ENCODE results near the gene PPP1R3C. TPM values are rescaled to one million over a fixed set of nuclear protein-coding genes. Genes with fewer than 3 reads are reported as not detected.

The PPP1R3C gene
- total and polyA plus RNA-seq, 7 experiments from 2014 or later = 0.15 TPM; not detected in 6

DNA sequence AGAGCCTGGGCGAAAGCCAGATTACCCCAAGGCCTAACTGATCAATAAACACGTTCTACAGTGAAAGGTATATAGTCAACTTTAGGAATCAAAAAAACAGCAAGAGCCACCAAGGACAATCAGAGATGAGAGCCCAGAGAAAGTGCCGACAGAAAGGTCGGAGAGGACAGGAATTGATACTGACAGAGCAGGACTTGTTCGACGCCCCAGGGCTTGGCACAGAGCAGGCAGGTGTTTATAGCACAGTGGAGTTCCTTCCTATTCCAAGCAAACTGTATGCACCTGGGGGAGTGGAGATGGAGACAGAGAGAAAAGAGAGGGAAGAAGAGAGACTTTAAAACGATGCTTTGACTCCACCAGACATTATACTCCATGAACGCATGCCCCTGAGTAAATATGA lies 39.5 kb downstream of the PPP1R3C start:
- no peaks in the 10 kb centered on the region for H3K9me3 ChIP-seq (ENCODE audit: control insufficient read depth in 2 of 3, low read length in 3 of 3)
- no peak overlapping the region for H3K27ac Mint-ChIP-seq
- H3K27me3 ChIP-seq (ENCODE audit: control insufficient read depth in 2 of 2, insufficient read depth in 2 of 2, low read length in 2 of 2) = no peaks in the 10 kb centered on the region
- no peak for DNase-seq
- H3K27ac ChIP-seq (ENCODE audit: low read depth, low read length) = no peak overlapping the region
- H3K4me1 Mint-ChIP-seq = peaks cover 0 to 6% (median 0%) of the 10 kb centered on the region in 7 donors
- no peaks in the 10 kb centered on the region for H3K36me3 Mint-ChIP-seq
- no peaks in the 10 kb centered on the region for H3K36me3 ChIP-seq (ENCODE audit: control insufficient read depth in 2 of 3, insufficient read depth in 3 of 3, low read length in 3 of 3)
- ATAC-seq = no peak
- H3K9me3 Mint-ChIP-seq = peaks cover 0 to 2% (median 0%) of the 10 kb centered on the region in 11 donors
- intact Hi-C loops (cut with micrococcal nuclease) = no loop called here
- H3K4me1 ChIP-seq (ENCODE audit: control insufficient read depth in 2 of 2, insufficient read depth in 2 of 2, low read length in 2 of 2) = no peaks in the 10 kb centered on the region
- ChIA-PET POLR2A (no interaction called here), CTCF (no interaction called here)
- no peak overlapping the region for H3K4me3 Mint-ChIP-seq
- peaks cover 10 to 27% (median 18%) of the 10 kb centered on the region in 5 donors for H3K27me3 Mint-ChIP-seq
- no peak overlapping the region for H3K4me3 ChIP-seq (ENCODE audit: low read length)

DNA sequence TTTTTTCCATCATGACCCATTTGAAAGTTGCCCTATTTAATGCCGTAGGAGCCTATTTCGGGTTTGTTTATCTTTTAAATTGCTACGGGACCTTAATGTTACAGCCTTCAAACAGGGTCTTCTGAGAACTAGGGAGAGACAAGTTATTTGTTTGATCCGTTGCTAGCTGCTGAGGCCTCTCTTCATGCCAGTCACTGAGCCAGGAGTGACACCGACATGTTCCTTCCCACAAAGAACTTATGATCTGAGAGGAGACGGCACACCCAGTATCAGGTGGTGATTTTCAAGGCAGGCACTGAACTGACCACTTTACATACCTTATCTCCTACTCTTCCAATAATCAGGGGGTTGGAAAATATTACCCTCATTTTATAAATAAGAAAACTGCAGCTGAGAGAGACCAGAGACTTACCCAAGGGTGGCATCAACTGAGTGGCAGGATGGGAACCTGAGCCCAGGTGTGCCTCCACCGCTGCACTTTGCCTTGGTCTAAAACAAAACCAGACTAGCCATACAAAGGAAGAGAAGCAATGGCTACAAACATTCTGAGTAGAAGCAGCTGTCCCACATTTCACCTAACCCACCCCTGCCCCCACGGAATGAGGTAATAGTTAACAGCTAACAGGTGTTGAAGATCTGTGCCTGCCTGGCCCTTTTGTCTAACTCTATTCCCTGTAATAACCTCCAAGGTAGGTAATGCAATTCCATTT lies 40.5 kb downstream of the PPP1R3C start:
- CTCF ChIA-PET = interaction anchor here (0.7 kb wide), 1 partner anchor 134 kb away, joined by 3 read pairs; no protein-coding TSS in a partner anchor
- Mint-ChIP-seq H3K9me3 (peaks cover 0 to 2% (median 0%) of the 10 kb centered on the region in 11 donors), H3K4me1 (peaks cover 0 to 6% (median 0%) of the 10 kb centered on the region in 7 donors), H3K4me3 (no peak overlapping the region), H3K36me3 (no peaks in the 10 kb centered on the region), H3K27me3 (peaks cover 10 to 30% (median 20%) of the 10 kb centered on the region in 5 donors), H3K27ac (no peak overlapping the region)
- Histone ChIP-seq H3K9me3 (ENCODE audit: control insufficient read depth in 2 of 3, low read length in 3 of 3) (no peaks in the 10 kb centered on the region), H3K27ac (ENCODE audit: low read depth, low read length) (no peak overlapping the region), H3K27me3 (ENCODE audit: control insufficient read depth in 2 of 2, insufficient read depth in 2 of 2, low read length in 2 of 2) (no peaks in the 10 kb centered on the region), H3K4me1 (ENCODE audit: control insufficient read depth in 2 of 2, insufficient read depth in 2 of 2, low read length in 2 of 2) (no peaks in the 10 kb centered on the region), H3K36me3 (ENCODE audit: control insufficient read depth in 2 of 3, insufficient read depth in 3 of 3, low read length in 3 of 3) (no peaks in the 10 kb centered on the region), H3K4me3 (ENCODE audit: low read length) (no peak overlapping the region)
- intact Hi-C loops (cut with micrococcal nuclease) = no loop called here
- POLR2A ChIA-PET = no interaction called here
- ATAC-seq (no peak), DNase-seq (no peak)

DNA sequence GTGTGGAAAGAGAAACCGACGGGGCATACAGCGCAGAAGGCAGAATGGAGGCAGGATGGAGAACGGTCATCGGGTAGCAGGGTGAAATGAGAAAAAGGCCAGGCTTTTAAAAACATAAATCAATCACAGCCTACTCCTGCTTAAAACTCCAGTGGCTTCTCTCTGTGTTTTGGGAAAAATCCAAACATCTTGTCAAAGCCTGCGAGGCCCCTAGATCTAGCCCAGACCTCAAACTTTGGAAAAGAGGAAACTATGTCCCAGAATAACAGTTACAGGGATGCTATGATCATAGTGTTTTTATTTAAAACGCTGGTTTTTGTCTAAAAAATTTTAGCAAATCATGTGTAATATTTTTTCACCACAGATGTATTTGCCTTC lies 41.1 kb downstream of the PPP1R3C start:
- POLR2A ChIA-PET = no interaction called here
- CTCF ChIA-PET = no interaction called here

DNA sequence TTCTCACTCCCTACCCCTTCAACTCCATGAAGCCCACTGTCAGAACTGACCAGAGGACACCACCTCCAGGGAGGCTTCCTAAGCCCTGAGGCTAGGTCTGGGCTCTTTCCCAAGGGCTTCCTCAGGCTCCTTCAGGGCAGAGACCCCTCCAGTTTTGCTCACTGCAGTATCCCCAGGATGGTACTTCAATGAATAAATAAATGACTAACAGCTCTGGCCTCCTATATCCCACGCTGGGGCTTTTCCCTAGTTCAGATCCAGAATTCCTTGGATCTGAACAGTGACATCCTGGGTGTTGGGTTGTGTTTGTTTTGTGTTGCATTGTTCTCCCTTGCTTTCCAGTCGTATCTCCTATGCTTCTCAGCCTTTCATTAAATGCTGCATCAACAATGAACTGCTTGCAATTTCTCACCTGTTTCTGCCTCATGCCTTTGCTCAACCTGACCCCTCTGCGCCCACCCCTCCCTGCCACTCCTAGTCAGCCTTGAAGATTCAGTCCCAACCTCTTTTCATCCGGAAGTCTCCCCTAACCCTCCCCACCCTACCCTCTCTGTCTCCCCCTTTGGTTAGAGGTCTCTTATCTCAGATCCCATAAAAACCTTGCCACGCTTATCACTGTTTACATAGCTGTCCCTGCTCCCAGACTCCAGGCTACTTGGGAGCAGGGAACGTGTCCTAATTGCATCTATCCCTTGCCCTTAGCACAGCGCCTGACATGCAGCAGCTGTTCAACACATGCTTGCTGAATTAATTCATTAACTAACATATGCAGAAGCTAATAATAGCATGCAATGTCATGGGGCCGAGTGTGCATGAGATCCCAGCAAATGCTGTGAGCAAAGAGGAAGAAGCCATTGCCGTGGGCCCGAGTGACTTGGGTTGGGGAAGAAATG lies 41.7 kb downstream of the PPP1R3C start:
- H3K4me1 Mint-ChIP-seq = peaks cover 0 to 3% (median 0%) of the 10 kb centered on the region in 7 donors
- ChIA-PET POLR2A (no interaction called here), CTCF (no interaction called here)
- Histone ChIP-seq H3K4me1 (ENCODE audit: control insufficient read depth in 2 of 2, insufficient read depth in 2 of 2, low read length in 2 of 2) (no peaks in the 10 kb centered on the region), H3K27me3 (ENCODE audit: control insufficient read depth in 2 of 2, insufficient read depth in 2 of 2, low read length in 2 of 2) (no peaks in the 10 kb centered on the region), H3K27ac (ENCODE audit: low read depth, low read length) (no peak overlapping the region), H3K36me3 (ENCODE audit: control insufficient read depth in 2 of 3, insufficient read depth in 3 of 3, low read length in 3 of 3) (no peaks in the 10 kb centered on the region), H3K4me3 (ENCODE audit: low read length) (no peak overlapping the region), H3K9me3 (ENCODE audit: control insufficient read depth in 2 of 3, low read length in 3 of 3) (no peaks in the 10 kb centered on the region)
- H3K36me3 Mint-ChIP-seq = no peaks in the 10 kb centered on the region
- no peak for DNase-seq
- H3K27ac Mint-ChIP-seq = no peak overlapping the region
- H3K9me3 Mint-ChIP-seq = peaks cover 0 to 2% (median 0%) of the 10 kb centered on the region in 11 donors
- no peak overlapping the region for H3K4me3 Mint-ChIP-seq
- intact Hi-C loops (cut with micrococcal nuclease) = no loop called here
- H3K27me3 Mint-ChIP-seq = peaks cover 10 to 30% (median 25%) of the 10 kb centered on the region in 5 donors
- no peak for ATAC-seq

More for the DNA sequence above, 41.1 kb downstream of the PPP1R3C start:
- Mint-ChIP-seq H3K4me3 (no peak overlapping the region), H3K27ac (no peak overlapping the region), H3K9me3 (peaks cover 0 to 2% (median 0%) of the 10 kb centered on the region in 11 donors), H3K4me1 (peaks cover 0 to 4% (median 0%) of the 10 kb centered on the region in 7 donors), H3K27me3 (peaks cover 10 to 30% (median 20%) of the 10 kb centered on the region in 5 donors), H3K36me3 (no peaks in the 10 kb centered on the region)
- DNase-seq (no peak), ATAC-seq (no peak)
- H3K4me1 ChIP-seq (ENCODE audit: control insufficient read depth in 2 of 2, insufficient read depth in 2 of 2, low read length in 2 of 2) = no peaks in the 10 kb centered on the region
- no peaks in the 10 kb centered on the region for H3K36me3 ChIP-seq (ENCODE audit: control insufficient read depth in 2 of 3, insufficient read depth in 3 of 3, low read length in 3 of 3)
- no peak overlapping the region for H3K4me3 ChIP-seq (ENCODE audit: low read length)
- H3K27ac ChIP-seq (ENCODE audit: low read depth, low read length) = no peak overlapping the region
- intact Hi-C loops (cut with micrococcal nuclease) = no loop called here
- H3K9me3 ChIP-seq (ENCODE audit: control insufficient read depth in 2 of 3, low read length in 3 of 3) = no peaks in the 10 kb centered on the region
- no peaks in the 10 kb centered on the region for H3K27me3 ChIP-seq (ENCODE audit: control insufficient read depth in 2 of 2, insufficient read depth in 2 of 2, low read length in 2 of 2)

DNA sequence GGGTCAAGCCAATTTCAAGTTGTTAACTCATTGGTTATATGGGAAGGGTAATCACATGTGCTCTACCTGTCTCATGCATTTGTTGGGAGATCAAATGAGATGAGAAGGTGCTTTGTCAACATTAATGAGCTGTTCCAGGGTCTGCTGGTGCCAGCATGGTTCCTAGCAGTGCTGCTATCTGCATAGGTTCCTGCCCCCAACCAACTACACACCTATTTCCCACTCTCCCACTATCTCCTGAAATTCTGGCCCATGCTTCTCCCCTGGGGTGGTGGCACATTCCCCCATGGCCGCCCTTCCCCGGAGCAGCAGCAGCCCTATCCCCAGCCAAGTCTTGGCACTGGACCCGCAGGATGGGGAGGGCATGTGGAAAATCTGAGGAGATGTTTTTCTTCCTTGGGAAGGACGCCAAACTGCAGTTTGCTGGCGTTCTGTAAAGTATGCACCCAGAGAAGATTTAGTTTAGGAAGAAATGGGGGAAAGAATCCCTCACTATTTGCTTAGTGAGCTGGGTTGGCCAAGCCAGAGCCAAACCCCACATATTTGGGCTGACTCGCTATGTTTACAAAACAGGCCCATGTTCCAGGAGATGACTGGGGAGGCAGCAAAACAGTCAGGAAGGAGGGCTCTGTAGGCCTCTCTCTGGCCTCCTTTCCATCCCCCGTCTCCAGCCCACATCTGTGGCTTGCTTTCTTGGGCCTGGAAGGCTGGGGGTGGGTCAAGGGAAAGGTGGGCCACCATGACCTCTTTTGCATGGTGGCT lies 42.5 kb downstream of the PPP1R3C start:
- H3K4me3 ChIP-seq (ENCODE audit: low read length) = no peak overlapping the region
- no peaks in the 10 kb centered on the region for H3K36me3 Mint-ChIP-seq
- DNase-seq (no peak), ATAC-seq (no peak)
- H3K27me3 Mint-ChIP-seq = peaks cover 7 to 34% (median 25%) of the 10 kb centered on the region in 5 donors
- H3K9me3 Mint-ChIP-seq = peaks cover 0 to 2% (median 0%) of the 10 kb centered on the region in 11 donors
- CTCF ChIA-PET = no interaction called here
- intact Hi-C loops (cut with micrococcal nuclease) = no loop called here
- no peaks in the 10 kb centered on the region for H3K27me3 ChIP-seq (ENCODE audit: control insufficient read depth in 2 of 2, insufficient read depth in 2 of 2, low read length in 2 of 2)
- no peak overlapping the region for H3K27ac ChIP-seq (ENCODE audit: low read depth, low read length)
- H3K4me3 Mint-ChIP-seq = no peak overlapping the region
- POLR2A ChIA-PET = no interaction called here
- no peak overlapping the region for H3K27ac Mint-ChIP-seq
- H3K4me1 ChIP-seq (ENCODE audit: control insufficient read depth in 2 of 2, insufficient read depth in 2 of 2, low read length in 2 of 2) = no peaks in the 10 kb centered on the region
- H3K9me3 ChIP-seq (ENCODE audit: control insufficient read depth in 2 of 3, low read length in 3 of 3) = no peaks in the 10 kb centered on the region
- peaks cover 0 to 3% (median 0%) of the 10 kb centered on the region in 7 donors for H3K4me1 Mint-ChIP-seq
- no peaks in the 10 kb centered on the region for H3K36me3 ChIP-seq (ENCODE audit: control insufficient read depth in 2 of 3, insufficient read depth in 3 of 3, low read length in 3 of 3)

DNA sequence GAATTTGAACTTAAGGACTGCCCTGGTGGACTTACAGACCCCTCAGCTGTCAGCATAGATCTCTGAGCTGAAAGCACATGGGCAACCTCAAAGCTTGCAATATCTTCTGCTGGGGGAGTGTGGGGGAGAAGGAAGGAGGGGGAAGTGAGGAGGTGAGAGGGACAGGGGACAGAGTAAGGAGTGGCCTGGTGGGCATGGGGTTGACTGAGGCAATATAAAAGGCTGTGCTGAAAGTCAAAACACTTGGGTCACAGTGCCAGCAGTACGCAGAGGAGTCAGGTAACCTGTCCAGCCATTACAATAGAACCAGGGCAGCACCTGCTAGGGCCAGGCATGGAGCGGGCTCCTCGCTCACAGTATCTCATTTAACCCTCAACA lies 43.2 kb downstream of the PPP1R3C start:
- H3K36me3 Mint-ChIP-seq = no peaks in the 10 kb centered on the region
- DNase-seq = no peak
- CTCF ChIA-PET = no interaction called here
- H3K4me3 Mint-ChIP-seq = no peak overlapping the region
- no peak for ATAC-seq
- no peaks in the 10 kb centered on the region for H3K9me3 ChIP-seq (ENCODE audit: control insufficient read depth in 2 of 3, low read length in 3 of 3)
- H3K4me3 ChIP-seq (ENCODE audit: low read length) = no peak overlapping the region
- H3K36me3 ChIP-seq (ENCODE audit: control insufficient read depth in 2 of 3, insufficient read depth in 3 of 3, low read length in 3 of 3) = no peaks in the 10 kb centered on the region
- H3K4me1 Mint-ChIP-seq = peaks cover 0 to 3% (median 0%) of the 10 kb centered on the region in 7 donors
- H3K27me3 ChIP-seq (ENCODE audit: control insufficient read depth in 2 of 2, insufficient read depth in 2 of 2, low read length in 2 of 2) = no peaks in the 10 kb centered on the region
- H3K4me1 ChIP-seq (ENCODE audit: control insufficient read depth in 2 of 2, insufficient read depth in 2 of 2, low read length in 2 of 2) = no peaks in the 10 kb centered on the region
- intact Hi-C loops (cut with micrococcal nuclease) = no loop called here
- no peak overlapping the region for H3K27ac ChIP-seq (ENCODE audit: low read depth, low read length)
- POLR2A ChIA-PET = no interaction called here
- H3K27me3 Mint-ChIP-seq = peaks cover 7 to 34% (median 29%) of the 10 kb centered on the region in 5 donors
- H3K9me3 Mint-ChIP-seq = peaks cover 0 to 2% (median 0%) of the 10 kb centered on the region in 11 donors
- no peak overlapping the region for H3K27ac Mint-ChIP-seq

All from naive thymus-derived CD4-positive, alpha-beta T cell (primary cell).